Right ventricle myocardium superior (tissue), 1 donor: ENCODE results near the gene IQSEC1. TPM values are rescaled to one million over a fixed set of nuclear protein-coding genes. Genes with fewer than 3 reads are reported as not detected.

Experiments
- ATAC-seq: fragments of 200-7000 bp; cut with Tn5 transposase; one replicate; pipeline ENCODE4 v1.9.1; 2020; ENCODE audit warnings: mild to moderate bottlenecking; ENCODE audit not compliant: poor library complexity
- DNase-seq: peaks from one replicate; pipeline ENCODE4 v3.0.0-alpha.2; 2020
- intact Hi-C: fragments of 100-400 bp; cut with DNase I; formaldehyde crosslinking; loops from one replicate; pipeline ENCODE4 v1.11.2; 2022
- long read RNA-seq: library from polyadenylated mRNA; unstranded; transcript quantifications from one replicate; pipeline ENCODE4 v2.0.0, GENCODE V29; 2021
- total RNA-seq: library from RNA; stranded (reverse); fragmentation: NEBNext Ultra II Directional; extraction: Animal tissue kit (Norgen Biotek cat#: 25700); gene quantifications from one replicate; pipeline ENCODE4 v1.2.1, GENCODE V29; 2021
- donor health status: DM: no; HTN: yes; CAD: no; lungs with severe emphysema.

Gene IQSEC1
- 78.6 TPM for total RNA-seq
- long read RNA-seq, partial matches to known transcripts = 118 of 127 reads
- long read RNA-seq, other reads (novel, unspliced or antisense) = 9 of 127 reads

GRCh38 chr3:13073326-13074005 is at the start of gene IQSEC1:
TSS of gene IQSEC1 (minus strand) at chr3:13073429. CDS start at chr3:13073014, 415 bp downstream.
- ATAC-seq (peak; percentile 40), DNase-seq (peak; percentile 80)
- intact Hi-C loops = no loop called here

- ATAC-seq (no peak), DNase-seq (peak; percentile 30)
- intact Hi-C loops = no loop called here
Measured at GRCh38 chr3:13122081-13123012, 49.1 kb upstream of the IQSEC1 start.

GRCh38 chr3:13121553-13122001 is 48.3 kb upstream of the IQSEC1 start:
- DNase-seq = peak; percentile 33
- ATAC-seq = no peak
- intact Hi-C loops = no loop called here

- intact Hi-C loops = no loop called here
- DNase-seq = peak; percentile 21
- no peak for ATAC-seq
Measured at GRCh38 chr3:13120928-13121552, 47.8 kb upstream of the IQSEC1 start.

GRCh38 chr3:13120289-13120927 is 47.2 kb upstream of the IQSEC1 start:
- no peak for ATAC-seq

GRCh38 chr3:13119471-13120220 is 46.4 kb upstream of the IQSEC1 start:
- intact Hi-C loops = no loop called here
- DNase-seq = peak; percentile 24
- no peak for ATAC-seq

More at GRCh38 chr3:13120289-13120927, 47.2 kb upstream of the IQSEC1 start:
- DNase-seq = peak; percentile 22
- intact Hi-C loops = no loop called here

GRCh38 chr3:13116426-13116825 is 43.2 kb upstream of the IQSEC1 start:
- DNase-seq = peak; percentile 24
- no peak for ATAC-seq
- intact Hi-C loops = no loop called here

- ATAC-seq = no peak
- intact Hi-C loops = no loop called here
Measured at GRCh38 chr3:13115991-13116390, 42.8 kb upstream of the IQSEC1 start.

GRCh38 chr3:13115576-13115910 is 42.3 kb upstream of the IQSEC1 start:
- peak; percentile 5 for DNase-seq
- ATAC-seq = no peak
- intact Hi-C loops = no loop called here

More at GRCh38 chr3:13115991-13116390, 42.8 kb upstream of the IQSEC1 start:
- peak; percentile 14 for DNase-seq

GRCh38 chr3:13114811-13115575 is 41.8 kb upstream of the IQSEC1 start:
- DNase-seq (peak; percentile 33), ATAC-seq (no peak)
- intact Hi-C loops = no loop called here

GRCh38 chr3:13113346-13114330 is 40.4 kb upstream of the IQSEC1 start:
- no peak for ATAC-seq
- peak; percentile 24 for DNase-seq

GRCh38 chr3:13112521-13113345 is 39.5 kb upstream of the IQSEC1 start:
- DNase-seq (peak; percentile 13), ATAC-seq (no peak)
- intact Hi-C loops = no loop called here

More at GRCh38 chr3:13113346-13114330, 40.4 kb upstream of the IQSEC1 start:
- intact Hi-C loops = no loop called here

- no peak for DNase-seq
- ATAC-seq = no peak
- intact Hi-C loops = no loop called here
Measured at GRCh38 chr3:13111873-13112520, 38.8 kb upstream of the IQSEC1 start.

- intact Hi-C loops = no loop called here
- ATAC-seq = peak; percentile 78
- DNase-seq = no peak
Measured at GRCh38 chr3:13111173-13111872, 38.1 kb upstream of the IQSEC1 start.
